Measurements from ENCODE around the gene PDE1C. TPM values are rescaled to one million over a fixed set of nuclear protein-coding genes. Genes with fewer than 3 reads are reported as not detected.
A peak's percentile ranks its signal among the peaks of the same experiment; 100 is the strongest.

PDE1C gene
- polyA plus RNA-seq, 1 donor: 2.6 TPM

GRCh38 chr7:31971049-31971667, 99.0 kb downstream of the PDE1C start:
- Histone ChIP-seq H3K27ac (ENCODE audit: low read length) (no peak overlapping the region), H3K36me3 (ENCODE audit: control insufficient read depth, insufficient read depth, low read length) (no peaks in the 10 kb centered on the region), H3K4me3 (ENCODE audit: low read length) (no peak overlapping the region), H3K9me3 (ENCODE audit: control insufficient read depth, low read depth, low read length) (no peaks in the 10 kb centered on the region), H3K4me1 (ENCODE audit: control insufficient read depth, insufficient read depth, low read length) (no peaks in the 10 kb centered on the region), H3K27me3 (ENCODE audit: control insufficient read depth, insufficient read depth, low read length) (no peaks in the 10 kb centered on the region)
- no peak for DNase-seq
- no CpG with 5 or more reads among the region's 7 CpGs for WGBS (ENCODE audit: insufficient coverage, low lambda C conversion rate)

GRCh38 chr7:31970501-31970900, 99.7 kb downstream of the PDE1C start:
- Histone ChIP-seq H3K27me3 (ENCODE audit: control insufficient read depth, insufficient read depth, low read length) (no peaks in the 10 kb centered on the region), H3K4me3 (ENCODE audit: low read length) (no peak overlapping the region), H3K36me3 (ENCODE audit: control insufficient read depth, insufficient read depth, low read length) (no peaks in the 10 kb centered on the region), H3K27ac (ENCODE audit: low read length) (no peak overlapping the region), H3K9me3 (ENCODE audit: control insufficient read depth, low read depth, low read length) (no peaks in the 10 kb centered on the region), H3K4me1 (ENCODE audit: control insufficient read depth, insufficient read depth, low read length) (no peaks in the 10 kb centered on the region)
- no peak for DNase-seq

DNA sequence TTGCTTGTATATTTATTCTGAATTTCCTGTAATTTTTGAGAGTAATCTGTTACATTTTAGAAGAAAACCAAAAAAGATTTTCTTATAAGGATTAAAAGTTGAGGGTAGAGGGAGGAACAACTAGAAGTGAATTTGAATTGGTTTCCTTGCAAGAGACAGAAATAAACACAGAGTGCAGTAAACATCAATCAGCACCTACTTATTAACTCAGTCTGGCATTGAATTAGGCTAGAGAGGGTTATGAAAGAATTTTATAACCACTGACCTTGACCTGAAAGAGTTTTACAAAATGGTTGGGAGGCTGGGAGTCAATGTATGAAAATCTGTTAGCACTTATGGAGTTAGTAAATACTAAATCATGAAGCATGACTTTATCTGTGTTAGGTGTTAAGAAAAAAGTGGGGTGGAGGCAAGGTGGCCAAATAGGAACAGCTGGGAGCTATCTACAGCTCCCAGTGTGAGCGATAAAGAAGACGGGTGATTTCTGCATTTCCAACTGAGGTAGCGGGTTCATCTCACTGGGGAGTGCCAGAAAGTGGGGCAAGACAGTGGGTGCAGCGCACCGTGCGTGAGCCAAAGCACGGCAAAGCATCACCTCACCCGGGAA, 106.5 kb downstream of the PDE1C start:
- H3K27me3 ChIP-seq (ENCODE audit: control insufficient read depth, insufficient read depth, low read length): no peaks in the 10 kb centered on the region
- no CpG with 5 or more reads among the region's 8 CpGs for WGBS (ENCODE audit: insufficient coverage, low lambda C conversion rate)
- no peak for DNase-seq
- no peak overlapping the region for H3K27ac ChIP-seq (ENCODE audit: low read length)
- no peaks in the 10 kb centered on the region for H3K36me3 ChIP-seq (ENCODE audit: control insufficient read depth, insufficient read depth, low read length)
- H3K9me3 ChIP-seq (ENCODE audit: control insufficient read depth, low read depth, low read length): no peaks in the 10 kb centered on the region
- H3K4me1 ChIP-seq (ENCODE audit: control insufficient read depth, insufficient read depth, low read length): peaks cover 5% of the 10 kb centered on the region
- H3K4me3 ChIP-seq (ENCODE audit: low read length): no peak overlapping the region

DNA sequence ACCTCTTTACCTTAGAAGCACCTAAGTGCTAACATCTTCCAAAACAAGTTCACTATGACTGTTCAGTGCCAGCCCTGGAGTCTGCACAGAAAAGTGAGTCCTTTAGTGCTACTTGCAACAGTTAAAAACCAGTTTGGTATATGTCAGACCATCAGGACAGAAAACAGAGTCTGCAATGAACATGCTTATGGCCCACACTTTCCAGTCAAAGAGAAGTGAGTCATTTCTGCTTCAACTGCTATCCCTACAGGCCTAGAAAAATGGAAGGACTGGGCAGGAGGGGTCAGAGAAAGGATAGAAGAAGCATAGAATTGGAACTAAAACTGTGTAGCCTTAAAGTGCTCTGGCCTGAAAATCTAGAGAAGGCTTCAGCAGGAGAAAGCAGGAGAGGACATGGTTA, 108.0 kb downstream of the PDE1C start:
- Histone ChIP-seq H3K4me1 (ENCODE audit: control insufficient read depth, insufficient read depth, low read length) (peaks cover 5% of the 10 kb centered on the region), H3K27me3 (ENCODE audit: control insufficient read depth, insufficient read depth, low read length) (no peaks in the 10 kb centered on the region), H3K9me3 (ENCODE audit: control insufficient read depth, low read depth, low read length) (no peaks in the 10 kb centered on the region), H3K4me3 (ENCODE audit: low read length) (no peak overlapping the region), H3K36me3 (ENCODE audit: control insufficient read depth, insufficient read depth, low read length) (no peaks in the 10 kb centered on the region), H3K27ac (ENCODE audit: low read length) (no peak overlapping the region)
- no peak for DNase-seq

GRCh38 chr7:31958226-31958625, 112.0 kb downstream of the PDE1C start:
- no peak overlapping the region for H3K27ac ChIP-seq (ENCODE audit: low read length)

DNA sequence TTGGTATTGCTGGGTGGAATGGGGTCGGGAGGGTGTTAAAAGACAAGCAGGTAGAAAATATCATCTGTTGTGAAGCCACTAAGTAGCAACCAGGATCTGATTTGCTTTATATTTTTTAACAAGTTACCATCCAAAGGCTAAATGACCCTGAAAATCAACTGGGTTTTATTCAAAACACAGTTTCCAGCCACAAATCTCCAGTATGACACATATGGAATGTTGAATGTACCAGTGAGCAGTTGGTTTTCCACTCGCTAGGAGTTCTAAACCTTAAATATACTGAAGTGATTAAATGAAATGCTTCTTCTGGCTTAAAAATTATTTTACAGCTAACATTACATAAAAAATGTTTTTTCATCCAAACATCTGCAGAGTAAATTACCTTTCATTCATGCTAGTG, 112.5 kb downstream of the PDE1C start:
- no peaks in the 10 kb centered on the region for H3K36me3 ChIP-seq (ENCODE audit: control insufficient read depth, insufficient read depth, low read length)
- peaks cover 3% of the 10 kb centered on the region for H3K4me1 ChIP-seq (ENCODE audit: control insufficient read depth, insufficient read depth, low read length)
- H3K27me3 ChIP-seq (ENCODE audit: control insufficient read depth, insufficient read depth, low read length): no peaks in the 10 kb centered on the region
- no peak overlapping the region for H3K4me3 ChIP-seq (ENCODE audit: low read length)
- H3K27ac ChIP-seq (ENCODE audit: low read length): no peak overlapping the region
- no peaks in the 10 kb centered on the region for H3K9me3 ChIP-seq (ENCODE audit: control insufficient read depth, low read depth, low read length)
- 80% methylated on average over 2 of the region's 2 CpGs for WGBS (ENCODE audit: insufficient coverage, low lambda C conversion rate)
- DNase-seq: no peak

More at GRCh38 chr7:31958226-31958625, 112.0 kb downstream of the PDE1C start:
- H3K4me3 ChIP-seq (ENCODE audit: low read length): no peak overlapping the region
- no CpG with 5 or more reads among the region's 2 CpGs for WGBS (ENCODE audit: insufficient coverage, low lambda C conversion rate)
- no peaks in the 10 kb centered on the region for H3K27me3 ChIP-seq (ENCODE audit: control insufficient read depth, insufficient read depth, low read length)
- H3K9me3 ChIP-seq (ENCODE audit: control insufficient read depth, low read depth, low read length): no peaks in the 10 kb centered on the region
- no peaks in the 10 kb centered on the region for H3K36me3 ChIP-seq (ENCODE audit: control insufficient read depth, insufficient read depth, low read length)
- peaks cover 3% of the 10 kb centered on the region for H3K4me1 ChIP-seq (ENCODE audit: control insufficient read depth, insufficient read depth, low read length)
- no peak for DNase-seq

DNA sequence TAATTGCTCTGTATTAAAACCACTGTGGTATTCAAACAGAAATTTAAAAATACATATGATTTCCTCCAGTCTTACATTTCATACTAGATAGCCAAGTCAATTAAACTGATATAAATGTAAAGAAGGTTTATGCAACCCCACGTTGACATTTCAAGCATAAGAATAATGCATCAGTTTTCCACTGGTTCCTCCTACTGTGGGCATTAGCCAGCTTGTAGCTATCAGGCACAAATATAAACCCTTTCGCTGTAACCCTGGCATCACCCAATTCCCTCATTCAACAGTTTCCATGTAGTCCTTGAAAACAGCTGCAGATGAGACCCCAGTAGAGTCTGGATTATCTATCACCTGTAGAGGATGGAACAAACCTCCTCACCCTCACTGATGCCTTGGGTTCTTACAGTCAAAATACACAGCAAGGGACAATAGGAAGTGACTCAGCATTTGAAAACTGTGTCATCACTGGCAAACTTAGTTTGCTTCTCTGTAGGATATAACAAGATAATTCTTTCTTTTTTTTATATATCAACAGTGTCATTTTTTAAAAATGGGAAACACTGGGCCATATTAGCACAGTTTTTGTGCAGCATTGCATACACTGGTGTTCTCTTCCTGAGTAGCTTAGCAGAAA, 113.0 kb downstream of the PDE1C start:
- H3K36me3 ChIP-seq (ENCODE audit: control insufficient read depth, insufficient read depth, low read length): no peaks in the 10 kb centered on the region

DNA sequence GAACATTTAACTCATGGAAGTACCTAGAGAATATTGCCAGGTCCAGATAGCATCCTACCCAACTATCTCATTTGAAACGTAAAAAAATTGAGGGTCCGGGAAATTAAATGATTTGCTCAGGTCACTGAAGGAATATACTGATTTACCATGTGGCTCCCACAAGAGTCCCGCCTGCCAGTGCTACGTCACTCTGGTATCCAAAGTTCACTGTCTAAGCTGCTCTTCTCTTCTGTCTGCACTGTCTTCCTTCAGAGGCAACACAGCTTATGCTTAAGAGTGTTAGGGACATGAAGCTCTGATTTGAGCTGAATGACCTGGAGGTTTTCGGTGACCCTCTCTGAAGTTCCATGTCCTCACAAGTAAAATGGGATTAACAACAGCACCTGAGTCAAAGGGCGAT, 114.6 kb downstream of the PDE1C start:
- WGBS (ENCODE audit: insufficient coverage, low lambda C conversion rate): no CpG with 5 or more reads among the region's 6 CpGs
- H3K27me3 ChIP-seq (ENCODE audit: control insufficient read depth, insufficient read depth, low read length): no peaks in the 10 kb centered on the region

More for the DNA sequence above, 113.0 kb downstream of the PDE1C start:
- no CpG with 5 or more reads among the region's 2 CpGs for WGBS (ENCODE audit: insufficient coverage, low lambda C conversion rate)
- Histone ChIP-seq H3K27me3 (ENCODE audit: control insufficient read depth, insufficient read depth, low read length) (no peaks in the 10 kb centered on the region), H3K4me3 (ENCODE audit: low read length) (no peak overlapping the region), H3K4me1 (ENCODE audit: control insufficient read depth, insufficient read depth, low read length) (peaks cover 3% of the 10 kb centered on the region), H3K27ac (ENCODE audit: low read length) (no peak overlapping the region), H3K9me3 (ENCODE audit: control insufficient read depth, low read depth, low read length) (no peaks in the 10 kb centered on the region)
- no peak for DNase-seq

DNA sequence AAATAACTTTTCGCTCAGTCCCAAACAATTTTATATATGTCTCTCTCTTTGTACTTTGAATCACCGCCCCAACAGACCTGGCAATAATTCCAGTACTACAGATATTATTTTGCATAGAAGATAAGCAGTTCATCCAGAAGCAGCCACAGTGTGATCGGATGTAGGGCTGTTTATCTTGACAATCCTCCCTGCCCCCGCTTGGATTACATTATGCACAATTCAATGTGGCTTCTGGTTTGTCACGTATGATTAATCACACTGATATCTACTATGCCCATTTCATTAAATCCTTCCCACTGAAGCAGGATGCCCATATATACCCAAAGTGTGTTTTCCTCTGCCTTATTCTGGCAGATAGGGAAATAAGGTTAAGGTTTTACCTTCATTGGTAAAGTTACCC, 115.2 kb downstream of the PDE1C start:
- WGBS (ENCODE audit: insufficient coverage, low lambda C conversion rate): 100% methylated on average over 3 of the region's 5 CpGs
- no peaks in the 10 kb centered on the region for H3K27me3 ChIP-seq (ENCODE audit: control insufficient read depth, insufficient read depth, low read length)
- no peaks in the 10 kb centered on the region for H3K36me3 ChIP-seq (ENCODE audit: control insufficient read depth, insufficient read depth, low read length)
- H3K27ac ChIP-seq (ENCODE audit: low read length): no peak overlapping the region
- no peak overlapping the region for H3K4me3 ChIP-seq (ENCODE audit: low read length)
- H3K9me3 ChIP-seq (ENCODE audit: control insufficient read depth, low read depth, low read length): no peaks in the 10 kb centered on the region
- no peak for DNase-seq
- peaks cover 3% of the 10 kb centered on the region for H3K4me1 ChIP-seq (ENCODE audit: control insufficient read depth, insufficient read depth, low read length)

More for the DNA sequence above, 114.6 kb downstream of the PDE1C start:
- H3K36me3 ChIP-seq (ENCODE audit: control insufficient read depth, insufficient read depth, low read length): no peaks in the 10 kb centered on the region
- no peaks in the 10 kb centered on the region for H3K9me3 ChIP-seq (ENCODE audit: control insufficient read depth, low read depth, low read length)
- DNase-seq: peak; percentile 54 to 75
- no peak overlapping the region for H3K27ac ChIP-seq (ENCODE audit: low read length)
- no peak overlapping the region for H3K4me3 ChIP-seq (ENCODE audit: low read length)
- H3K4me1 ChIP-seq (ENCODE audit: control insufficient read depth, insufficient read depth, low read length): peaks cover 3% of the 10 kb centered on the region

DNA sequence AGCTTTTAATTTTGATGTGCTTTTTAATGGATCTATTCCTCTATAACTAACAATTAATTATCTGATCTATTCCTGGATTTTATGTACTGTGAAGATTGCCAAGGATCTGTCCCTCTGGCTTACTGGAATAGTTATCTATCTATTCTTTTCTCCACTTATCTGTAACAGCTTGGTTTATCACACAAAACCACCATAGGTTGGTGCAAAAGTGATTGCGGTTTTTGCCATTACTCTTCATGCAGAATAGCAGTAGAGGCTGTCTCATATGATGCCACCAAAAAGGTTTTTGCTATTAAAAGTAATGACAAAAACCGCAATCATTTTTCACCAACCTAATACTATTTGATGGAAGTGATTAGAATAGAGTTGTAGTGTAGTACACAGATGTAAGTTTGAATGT, 115.7 kb downstream of the PDE1C start:
- no peak overlapping the region for H3K4me3 ChIP-seq (ENCODE audit: low read length)
- no peak for DNase-seq
- no peaks in the 10 kb centered on the region for H3K36me3 ChIP-seq (ENCODE audit: control insufficient read depth, insufficient read depth, low read length)
- no peaks in the 10 kb centered on the region for H3K9me3 ChIP-seq (ENCODE audit: control insufficient read depth, low read depth, low read length)
- H3K27ac ChIP-seq (ENCODE audit: low read length): no peak overlapping the region
- no CpG with 5 or more reads among the region's 2 CpGs for WGBS (ENCODE audit: insufficient coverage, low lambda C conversion rate)
- peaks cover 3% of the 10 kb centered on the region for H3K4me1 ChIP-seq (ENCODE audit: control insufficient read depth, insufficient read depth, low read length)
- no peaks in the 10 kb centered on the region for H3K27me3 ChIP-seq (ENCODE audit: control insufficient read depth, insufficient read depth, low read length)

- no peak for DNase-seq
- Histone ChIP-seq H3K9me3 (ENCODE audit: control insufficient read depth, low read depth, low read length) (no peaks in the 10 kb centered on the region), H3K4me3 (ENCODE audit: low read length) (no peak overlapping the region), H3K27ac (ENCODE audit: low read length) (no peak overlapping the region), H3K4me1 (ENCODE audit: control insufficient read depth, insufficient read depth, low read length) (peaks cover 11% of the 10 kb centered on the region), H3K36me3 (ENCODE audit: control insufficient read depth, insufficient read depth, low read length) (no peaks in the 10 kb centered on the region), H3K27me3 (ENCODE audit: control insufficient read depth, insufficient read depth, low read length) (no peaks in the 10 kb centered on the region)
- 100% methylated on average over 1 of the region's 2 CpGs for WGBS (ENCODE audit: insufficient coverage, low lambda C conversion rate)
Observed at GRCh38 chr7:31953432-31953831, 116.8 kb downstream of the PDE1C start.
